HUES64 (cell line): ENCODE results near the gene SNX11.

Experiments used
- H3K27ac ChIP-seq: 2 replicates; pipeline ENCODE4 v1.7.0; 2013; ENCODE audit warnings: low read depth, low read length, inconsistent platforms
- H3K27me3 ChIP-seq: 2 replicates; pipeline ENCODE4 v1.6.1; 2013; ENCODE audit warnings: mild to moderate bottlenecking, low read length; ENCODE audit not compliant: insufficient read depth
- H3K36me3 ChIP-seq: 2 replicates; pipeline ENCODE4 v1.6.1; 2013; ENCODE audit warnings: mild to moderate bottlenecking, low read length; ENCODE audit not compliant: insufficient read depth
- H3K4me1 ChIP-seq: 2 replicates; pipeline ENCODE4 v1.6.1; 2013; ENCODE audit warnings: mild to moderate bottlenecking, low read length, moderate library complexity; ENCODE audit not compliant: insufficient read depth
- H3K4me3 ChIP-seq: 2 replicates; pipeline ENCODE4 v1.5.1; 2013; ENCODE audit warnings: mild to moderate bottlenecking, low read length, moderate library complexity
- H3K9ac ChIP-seq: 2 replicates; pipeline ENCODE4 v1.6.1; 2013; ENCODE audit warnings: mild to moderate bottlenecking, low read depth, low read length
- H3K9me3 ChIP-seq: 2 replicates; pipeline ENCODE4 v1.6.1; 2013; ENCODE audit warnings: low read depth, low read length; ENCODE audit not compliant: insufficient read depth
- WGBS: fragments of 150-250, 120-280 bp; methylation state at CpG from one replicate; pipeline ENCODE4 v1.1.7; 2013; ENCODE audit warnings: missing lambda C conversion rate; 5-methylcytosine and 5-hydroxymethylcytosine counted together

The SNX11 gene

GRCh38 chr17:48132385-48132784 lies 24.8 kb downstream of the SNX11 start:
- Histone ChIP-seq H3K4me3 (no peak overlapping the region), H3K4me1 (peaks cover 3% of the 10 kb centered on the region; the same call in 1 of the 2 replicates), H3K9me3 (no peaks in the 10 kb centered on the region), H3K27ac (no peak overlapping the region), H3K9ac (no peak overlapping the region), H3K36me3 (no peaks in the 10 kb centered on the region), H3K27me3 (no peaks in the 10 kb centered on the region)
- 94% methylated on average over 5 of the region's 5 CpGs for WGBS

- Histone ChIP-seq H3K9me3 (no peaks in the 10 kb centered on the region), H3K27ac (no peak overlapping the region), H3K4me3 (no peak overlapping the region), H3K4me1 (no peaks in the 10 kb centered on the region), H3K9ac (no peak overlapping the region), H3K36me3 (no peaks in the 10 kb centered on the region), H3K27me3 (no peaks in the 10 kb centered on the region)
- 96% methylated on average over 3 of the region's 3 CpGs for WGBS
These were observed 27.4 kb downstream of the SNX11 start for GRCh38 chr17:48134912-48135480.

DNA sequence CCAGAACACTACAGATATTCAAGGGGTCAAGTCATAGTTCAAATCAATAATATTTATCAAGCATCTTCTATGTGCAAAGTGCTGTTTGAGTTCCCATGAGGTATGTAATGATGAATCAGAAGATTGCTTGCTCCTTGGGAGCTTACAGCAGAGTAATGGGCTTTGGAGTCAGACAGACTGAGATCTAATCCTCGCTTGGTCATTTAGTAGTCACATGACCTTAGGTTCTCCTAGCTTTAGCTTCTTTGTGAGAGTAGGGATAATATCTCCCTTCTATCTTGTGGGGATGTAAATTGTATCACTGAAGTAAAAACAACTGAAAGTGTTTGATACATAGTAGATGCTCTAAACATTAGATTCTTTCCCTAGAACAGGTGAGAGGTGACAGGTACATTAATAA lies 30.1 kb downstream of the SNX11 start:
- Histone ChIP-seq H3K27me3 (no peaks in the 10 kb centered on the region), H3K9me3 (no peaks in the 10 kb centered on the region), H3K36me3 (no peaks in the 10 kb centered on the region), H3K4me1 (no peaks in the 10 kb centered on the region), H3K4me3 (no peak overlapping the region), H3K27ac (no peak overlapping the region), H3K9ac (no peak overlapping the region)
- WGBS: 90% methylated on average over 1 of the region's 1 CpG

DNA sequence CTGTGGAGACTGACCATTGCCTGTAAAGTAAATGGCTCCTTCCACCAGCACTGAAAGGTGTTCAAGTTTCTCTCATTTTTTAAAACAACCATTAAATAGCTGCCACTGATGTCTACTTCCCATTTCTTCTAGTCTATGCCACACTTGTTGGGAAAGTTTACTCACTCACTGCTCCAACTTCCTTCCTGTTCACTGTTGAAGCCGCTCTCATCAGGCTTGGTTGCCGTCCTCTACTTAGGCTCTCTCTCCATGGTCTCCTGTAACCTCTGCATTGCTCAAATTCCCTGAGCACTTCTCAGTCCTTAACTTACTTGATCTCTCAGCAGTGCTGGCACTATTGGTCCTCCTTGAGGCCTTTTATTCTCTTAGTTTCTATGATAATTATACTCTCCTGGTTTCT lies 32.4 kb downstream of the SNX11 start:
- Histone ChIP-seq H3K9ac (no peak overlapping the region), H3K4me3 (no peak overlapping the region), H3K27me3 (no peaks in the 10 kb centered on the region), H3K36me3 (no peaks in the 10 kb centered on the region), H3K9me3 (no peaks in the 10 kb centered on the region), H3K4me1 (no peaks in the 10 kb centered on the region), H3K27ac (no peak overlapping the region)
- WGBS: 79% methylated on average over 2 of the region's 2 CpGs

DNA sequence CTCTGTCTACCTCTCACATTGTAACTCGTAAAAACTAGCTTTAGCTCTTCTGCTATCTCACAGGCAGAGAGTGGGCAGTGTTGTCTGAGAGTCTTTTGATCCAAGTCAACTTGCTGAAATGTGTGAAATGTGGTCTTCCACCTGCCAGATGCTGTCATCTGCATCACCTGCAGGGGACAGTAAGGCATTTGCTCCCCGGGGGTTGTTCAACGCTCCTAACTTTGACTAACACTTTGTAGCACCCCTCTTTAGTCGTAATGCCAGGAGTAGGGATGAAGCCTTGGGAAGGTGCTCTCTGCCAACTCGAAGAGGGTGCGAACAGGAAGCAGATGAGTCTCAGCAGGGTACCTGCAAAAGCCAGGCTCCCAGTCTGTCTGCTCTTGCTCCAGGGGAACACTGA lies 36.1 kb downstream of the SNX11 start:
- Histone ChIP-seq H3K27me3 (no peaks in the 10 kb centered on the region), H3K9me3 (no peaks in the 10 kb centered on the region)
- WGBS: 53% methylated on average over 6 of the region's 6 CpGs

DNA sequence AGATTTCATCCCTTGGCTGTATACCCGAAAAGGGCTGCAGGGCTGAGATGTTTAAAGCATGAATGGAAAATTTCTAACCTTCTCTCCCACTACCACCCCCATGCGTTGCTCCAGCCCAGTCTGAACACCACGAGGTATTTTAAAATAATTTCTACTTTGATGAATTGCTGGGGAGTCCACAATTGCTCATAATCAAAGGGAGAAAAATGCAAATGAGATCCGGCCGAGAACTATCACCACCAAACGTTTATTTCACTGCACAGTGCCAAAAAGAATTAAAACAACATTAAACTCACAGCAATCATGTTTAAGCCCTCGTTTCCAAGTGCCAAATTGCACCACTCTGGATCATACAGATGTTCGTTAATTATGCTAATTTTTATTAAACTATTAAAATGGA lies 36.7 kb downstream of the SNX11 start:
- Histone ChIP-seq H3K4me3 (no peak overlapping the region), H3K27ac (no peak overlapping the region), H3K36me3 (no peaks in the 10 kb centered on the region), H3K4me1 (no peaks in the 10 kb centered on the region; the same call in 1 of the 2 replicates), H3K9ac (no peak overlapping the region), H3K9me3 (no peaks in the 10 kb centered on the region), H3K27me3 (peaks cover 4% of the 10 kb centered on the region; the same call in 1 of the 2 replicates)
- WGBS: 84% methylated on average over 7 of the region's 8 CpGs

More for the DNA sequence above, 36.1 kb downstream of the SNX11 start:
- no peaks in the 10 kb centered on the region for H3K36me3 ChIP-seq
- no peaks in the 10 kb centered on the region for H3K4me1 ChIP-seq
- no peak overlapping the region for H3K9ac ChIP-seq
- no peak overlapping the region for H3K27ac ChIP-seq
- no peak overlapping the region for H3K4me3 ChIP-seq

GRCh38 chr17:48144976-48145798 lies 37.6 kb downstream of the SNX11 start:
- H3K4me1 ChIP-seq: peaks cover 4% of the 10 kb centered on the region
- peaks cover 4% of the 10 kb centered on the region; the same call in 1 of the 2 replicates for H3K27me3 ChIP-seq
- no peaks in the 10 kb centered on the region for H3K9me3 ChIP-seq
- WGBS: 88% methylated on average over 3 of the region's 3 CpGs
- no peak overlapping the region for H3K9ac ChIP-seq
- no peak overlapping the region for H3K27ac ChIP-seq
- H3K4me3 ChIP-seq: no peak overlapping the region
- H3K36me3 ChIP-seq: no peaks in the 10 kb centered on the region

DNA sequence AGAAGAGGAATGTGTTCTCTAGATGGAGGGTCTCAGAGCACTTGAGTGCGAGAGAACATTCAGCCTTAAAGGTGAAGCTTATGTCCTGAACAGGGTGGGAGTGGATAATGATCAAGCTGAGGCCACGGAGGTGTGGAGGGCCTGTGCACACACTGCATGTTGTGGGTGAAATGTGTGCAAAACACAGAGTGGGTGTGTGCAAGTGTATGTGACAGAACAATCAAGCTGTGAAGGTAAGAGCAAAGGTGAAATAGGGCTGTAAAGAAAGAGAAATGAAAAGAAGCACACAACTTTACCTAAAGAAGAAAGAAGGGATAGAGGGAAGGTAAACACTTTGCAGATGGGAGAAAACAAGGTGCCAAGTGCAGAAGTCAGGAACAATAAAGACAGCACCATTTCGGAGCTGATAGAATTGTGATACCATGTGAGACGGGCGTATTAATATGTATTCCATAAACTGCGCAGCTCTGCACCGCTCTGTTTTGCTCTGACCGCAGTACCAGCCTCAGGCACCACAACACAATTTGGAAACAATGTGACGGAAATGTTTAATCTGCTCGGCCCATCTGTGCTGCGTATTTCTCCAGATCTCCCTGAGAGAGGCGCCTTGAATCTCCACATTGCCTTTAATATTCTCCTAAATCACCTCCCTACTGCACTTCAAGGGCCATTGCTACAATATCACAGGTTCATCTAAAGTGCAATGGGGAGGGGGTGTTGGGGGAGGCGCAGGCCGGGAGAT lies 40.6 kb downstream of the SNX11 start:
- H3K4me3 ChIP-seq: no peak overlapping the region
- H3K27me3 ChIP-seq: peaks cover 7% of the 10 kb centered on the region; the same call in 1 of the 2 replicates
- no peaks in the 10 kb centered on the region for H3K9me3 ChIP-seq
- peaks cover 9% of the 10 kb centered on the region for H3K4me1 ChIP-seq
- H3K27ac ChIP-seq: no peak overlapping the region
- 95% methylated on average over 13 of the region's 14 CpGs for WGBS
- H3K36me3 ChIP-seq: no peaks in the 10 kb centered on the region
- no peak overlapping the region for H3K9ac ChIP-seq

GRCh38 chr17:48148854-48149786 lies 41.6 kb downstream of the SNX11 start:
- peaks cover 7% of the 10 kb centered on the region; the same call in 1 of the 2 replicates for H3K27me3 ChIP-seq
- no peak overlapping the region for H3K27ac ChIP-seq
- peaks cover 12% of the 10 kb centered on the region for H3K4me1 ChIP-seq
- 58% methylated on average over 16 of the region's 16 CpGs for WGBS
- H3K4me3 ChIP-seq: no peak overlapping the region
- H3K9me3 ChIP-seq: no peaks in the 10 kb centered on the region
- no peaks in the 10 kb centered on the region for H3K36me3 ChIP-seq
- H3K9ac ChIP-seq: no peak overlapping the region

GRCh38 chr17:48149787-48150463 lies 42.4 kb downstream of the SNX11 start:
- Histone ChIP-seq H3K27me3 (peaks cover 7% of the 10 kb centered on the region; the same call in 1 of the 2 replicates), H3K9me3 (no peaks in the 10 kb centered on the region), H3K27ac (no peak overlapping the region), H3K4me1 (peaks cover 12% of the 10 kb centered on the region), H3K9ac (no peak overlapping the region), H3K36me3 (no peaks in the 10 kb centered on the region), H3K4me3 (no peak overlapping the region)
- 93% methylated on average over 2 of the region's 4 CpGs for WGBS
